Stomach (tissue), 19 donors: ENCODE results near the gene SRSF4. TPM values are rescaled to one million over a fixed set of nuclear protein-coding genes. Genes with fewer than 3 reads are reported as not detected.

ENCODE experiments used
- DNase-seq, 2 donors: peaks; one replicate each; pipeline versions ENCODE4 v3.0.0 to v3.0.0-alpha.2; 2013 to 2019
- H3K27ac ChIP-seq, 5 donors: fragments of 200-600 bp in 4 of 5; sonication (generic) in 4 of 5; one replicate each; pipeline ENCODE4 v1.5.1; 2013 to 2019; ENCODE audit warnings: mild to moderate bottlenecking in 1 of 5, moderate library complexity in 1 of 5
- H3K27me3 ChIP-seq, 3 donors: fragments of 200-600 bp; sonication (generic); one replicate each; pipeline ENCODE4 v1.5.1; 2017 to 2019; ENCODE audit warnings: mixed run types in 1 of 3
- H3K36me3 ChIP-seq, 4 donors: fragments of 200-600 bp; sonication (generic); 1 replicate in 3 of 4; 2 replicates in 1 of 4; pipeline ENCODE4 v1.5.1; 2016 to 2019
- H3K4me1 ChIP-seq, 4 donors: fragments of 200-600 bp; sonication (generic); one replicate each; pipeline ENCODE4 v1.5.1; 2016 to 2019
- H3K4me3 ChIP-seq, 4 donors: fragments of 200-600 bp; sonication (generic) in 3 of 4; one replicate each; pipeline ENCODE4 v1.5.1; 2016 to 2019; ENCODE audit warnings: mild to moderate bottlenecking in 1 of 4
- H3K9me3 ChIP-seq, 4 donors: fragments of 200-600 bp; sonication (generic); one replicate each; pipeline ENCODE4 v1.5.1; 2016 to 2019
- CTCF ChIP-seq, 7 experiments: fragments of 450-650 bp in 4 of 7; fragments of 200-600 bp in 3 of 7; sonication (generic) in 3 of 7; IDR thresholded peaks; one replicate each; pipeline ENCODE4 v1.5.1; 2016 to 2019; ENCODE audit warnings: antibody characterized with exemption in 7 of 7, control low read depth in 2 of 7, mild to moderate bottlenecking in 1 of 7
- EP300 ChIP-seq: sonication (generic); formaldehyde crosslinking; IDR thresholded peaks from one replicate; pipeline ENCODE4 v1.6.1; 2017; ENCODE audit warnings: antibody characterized with exemption
- POLR2A ChIP-seq, 4 donors: fragments of 450-650 bp; IDR thresholded peaks; one replicate each; pipeline ENCODE4 v1.6.1; 2016; ENCODE audit warnings: antibody characterized with exemption in 4 of 4, control low read depth in 2 of 4, mild to moderate bottlenecking in 1 of 4, moderate library complexity in 1 of 4
- POLR2AphosphoS5 ChIP-seq, 3 donors: sonication (generic); formaldehyde crosslinking; IDR thresholded peaks; one replicate each; pipeline ENCODE4 v1.6.1; 2016; ENCODE audit warnings: antibody characterized with exemption in 3 of 3
- WGBS, 5 donors: extraction: QIAGEN DNeasy Blood & Tissue Kit in 3 of 5; methylation state at CpG; one replicate each; pipeline versions ENCODE4 v1.1.5 to v1.1.7; 2013 to 2018; 5-methylcytosine and 5-hydroxymethylcytosine counted together
- intact Hi-C: fragments of 100-400 bp; cut with DNase I; formaldehyde crosslinking; loops from one replicate; pipeline ENCODE4 v1.15.1; 2023; ENCODE audit warnings: low total_unique reads
- long read RNA-seq, 10 donors: transcript quantifications; one replicate each; lab custom pipeline, GENCODE V29; 2026
- polyA plus RNA-seq, 3 donors: library from polyadenylated mRNA; stranded (reverse); fragments of 200-250 nt; gene quantifications; one replicate each; pipeline ENCODE4 v1.2.3, GENCODE V29; 2013
- total RNA-seq, 5 donors: library from RNA; depleted of rRNA; stranded (reverse); fragments of >200 nt; gene quantifications; one replicate each; pipeline versions ENCODE4 v1.1.0 to v1.2.3, GENCODE V29; 2014 to 2016
- donor health status: healthy with polysubstance abuse.
- donor health status: Bipolar disorder and iron deficiency.
- donor health status: healthy.

The SRSF4 gene
- 100 to 1,000 TPM in 1 of 5 donors, 10 to 100 TPM in 4; 25.1 to 328 (median 65.8) TPM for total RNA-seq
- polyA plus RNA-seq: 10 to 100 TPM; 38.9 to 56.5 (median 49.6) TPM
- long read RNA-seq, donor 1, transcript SRSF4-201 (6 exons, 2,387 nt): major isoform, 23 of 26 reads
- long read RNA-seq, donor 1, partial matches to known transcripts: 0 of 26 reads
- long read RNA-seq, donor 1, other reads (novel, unspliced or antisense): 0 of 26 reads
- long read RNA-seq, donor 2, transcript SRSF4-201 (6 exons, 2,387 nt): major isoform, 16 of 17 reads
- long read RNA-seq, donor 2, partial matches to known transcripts: 0 of 17 reads
- long read RNA-seq, donor 2, other reads (novel, unspliced or antisense): 0 of 17 reads
- long read RNA-seq, donor 3, transcript SRSF4-201 (6 exons, 2,387 nt): major isoform, 14 of 15 reads
- long read RNA-seq, donor 3, partial matches to known transcripts: 0 of 15 reads
- long read RNA-seq, donor 3, other reads (novel, unspliced or antisense): 0 of 15 reads
- long read RNA-seq, donor 4: 0 reads
- long read RNA-seq, donor 5, transcript SRSF4-201 (6 exons, 2,387 nt): major isoform, 22 of 23 reads
- long read RNA-seq, donor 5, partial matches to known transcripts: 0 of 23 reads
- long read RNA-seq, donor 5, other reads (novel, unspliced or antisense): 0 of 23 reads
- long read RNA-seq, donor 6: 0 reads
- long read RNA-seq, donor 7, transcript SRSF4-201 (6 exons, 2,387 nt): major isoform, 16 of 17 reads
- long read RNA-seq, donor 7, partial matches to known transcripts: 0 of 17 reads
- long read RNA-seq, donor 7, other reads (novel, unspliced or antisense): 0 of 17 reads
- long read RNA-seq, donor 8, transcript SRSF4-201 (6 exons, 2,387 nt): major isoform, 10 of 13 reads
- long read RNA-seq, donor 8, partial matches to known transcripts: 0 of 13 reads
- long read RNA-seq, donor 8, other reads (novel, unspliced or antisense): 0 of 13 reads
- long read RNA-seq, donor 9, transcript SRSF4-201 (6 exons, 2,387 nt): major isoform, 14 of 14 reads
- long read RNA-seq, donor 9, partial matches to known transcripts: 0 of 14 reads
- long read RNA-seq, donor 9, other reads (novel, unspliced or antisense): 0 of 14 reads
- long read RNA-seq, donor 10, transcript SRSF4-201 (6 exons, 2,387 nt): major isoform, 12 of 12 reads
- long read RNA-seq, donor 10, partial matches to known transcripts: 0 of 12 reads
- long read RNA-seq, donor 10, other reads (novel, unspliced or antisense): 0 of 12 reads

GRCh38 chr1:29181413-29182225, at the start of gene SRSF4:
Gene SRSF4 (minus strand): TSS chr1:29181900. CDS start chr1:29181752, 148 bp downstream.
- Histone ChIP-seq H3K27me3 (no peaks in the 10 kb centered on the region), H3K9me3 (no peaks in the 10 kb centered on the region), H3K27ac (peak within 1 kb of the TSS; percentile 99 to 100 (median 100)), H3K4me1 (peaks cover 34 to 54% (median 44%) of the 10 kb centered on the region in 4 donors), H3K36me3 (peaks cover 0 to 12% (median 5%) of the 10 kb centered on the region in 4 donors), H3K4me3 (peak within 1 kb of the TSS; percentile 71 to 96 (median 88))
- intact Hi-C loops: loop anchor here (10.0 kb wide), 1 partner anchor 57 kb away; the partner anchor contains the start of gene TMEM200B
- TF ChIP-seq POLR2AphosphoS5 (IDR thresholded peaks at IDR 0.05): peak; percentile 92 to 98 (median 95)
- no peak for TF ChIP-seq EP300
- peak in 5 of 7 experiments; percentile 69 to 89 (median 75) for TF ChIP-seq CTCF (IDR thresholded peaks at IDR 0.05)
- peak in 1 of 4 donors; percentile 60 for TF ChIP-seq POLR2A (IDR thresholded peaks at IDR 0.05)
- DNase-seq: peak; percentile 99 to 100
- 0 to 1% (median 0%) methylated on average over 32 to 100 of the region's 100 CpGs for WGBS, 5 donors

GRCh38 chr1:29230553-29231378, 49.1 kb upstream of the SRSF4 start, which contains the start of gene MECR:
Gene MECR (minus strand): TSS chr1:29230934. CDS start chr1:29230906, 28 bp downstream.
- peak within 1 kb of the TSS; percentile 73 to 95 (median 90) for H3K4me3 ChIP-seq
- WGBS, 5 donors: 2 to 4% (median 2%) methylated on average over 33 to 52 of the region's 52 CpGs
- peak; percentile 95 to 98 for DNase-seq
- intact Hi-C loops: loop anchor here (10.0 kb wide), 1 partner anchor 1474 kb away; no protein-coding TSS in a partner anchor
- H3K27ac ChIP-seq: peak within 1 kb of the TSS; percentile 66 to 89 (median 82)
- no peak for TF ChIP-seq POLR2A (IDR thresholded peaks at IDR 0.05)
- TF ChIP-seq POLR2AphosphoS5 (IDR thresholded peaks at IDR 0.05): peak; percentile 68 to 97 (median 79)
- H3K9me3 ChIP-seq: no peaks in the 10 kb centered on the region
- no peaks in the 10 kb centered on the region for H3K27me3 ChIP-seq
- H3K4me1 ChIP-seq: peaks cover 9 to 22% (median 20%) of the 10 kb centered on the region in 4 donors
- H3K36me3 ChIP-seq: peaks cover 0 to 1% (median 0%) of the 10 kb centered on the region in 4 donors

GRCh38 chr1:29230204-29230552, 48.5 kb upstream of the SRSF4 start:
- Histone ChIP-seq H3K27me3 (no peaks in the 10 kb centered on the region), H3K4me3 (peak overlapping the region; percentile 73 to 95 (median 90)), H3K4me1 (peaks cover 9 to 22% (median 19%) of the 10 kb centered on the region in 4 donors), H3K36me3 (peaks cover 0 to 7% (median under 1%) of the 10 kb centered on the region in 4 donors), H3K9me3 (no peaks in the 10 kb centered on the region), H3K27ac (peak overlapping the region in 4 of 5 donors; percentile 68 to 89 (median 84))
- TF ChIP-seq POLR2AphosphoS5 (IDR thresholded peaks at IDR 0.05) (no peak), EP300 (no peak), CTCF (IDR thresholded peaks at IDR 0.05) (no peak), POLR2A (IDR thresholded peaks at IDR 0.05) (no peak)
- no peak for DNase-seq
- intact Hi-C loops: loop anchor here (10.0 kb wide), 1 partner anchor 1475 kb away; no protein-coding TSS in a partner anchor
- 6 to 13% (median 12%) methylated on average over 4 of the region's 4 CpGs for WGBS, 5 donors
